CD4-positive, alpha-beta T cell (primary cell): ENCODE measurements around the gene ACTR3C. TPM values are rescaled to one million over a fixed set of nuclear protein-coding genes. Genes with fewer than 3 reads are reported as not detected.
A peak's percentile ranks its signal among the peaks of the same experiment; 100 is the strongest.

Source experiments
- ATAC-seq: fragments of 200-7000 bp; cut with Tn5 transposase; one replicate; pipeline ENCODE4 v1.10.0; 2022; ENCODE audit warnings: mild to moderate bottlenecking; ENCODE audit not compliant: poor library complexity
- CTCF ChIA-PET: fragments of 350-600 bp; sonication (Branson Sonifier 250); formaldehyde crosslinking; loops from one replicate; lab custom pipeline; 2021; ENCODE audit warnings: antibody characterized with exemption, inconsistent platforms; lab: Charles Lee
- POLR2A ChIA-PET: fragments of 350-600 bp; sonication (Branson Sonifier 250); formaldehyde crosslinking; loops from one replicate; lab custom pipeline; 2021; ENCODE audit warnings: antibody characterized with exemption, inconsistent platforms; lab: Charles Lee
- DNase-seq, 14 experiments: peaks; one replicate each; pipeline ENCODE4 v3.0.0-alpha.2; 2013 to 2020; ENCODE audit warnings: mixed read lengths in 2 of 14
- H3K27ac ChIP-seq, 2 donors: one replicate each; pipeline versions ENCODE4 v1.5.1 to v1.7.0; 2013; ENCODE audit warnings: low read length in 2 of 2, low read depth in 1 of 2, mild to moderate bottlenecking in 1 of 2
- H3K27me3 ChIP-seq, 2 experiments: 1 replicate in 1 of 2; 2 replicates in 1 of 2; pipeline versions ENCODE4 v1.6.1 to v1.7.0; 2013; ENCODE audit warnings: low read length in 2 of 2, control low read depth in 1 of 2, mild to moderate bottlenecking in 1 of 2, moderate library complexity in 1 of 2; ENCODE audit not compliant: insufficient read depth in 2 of 2, control insufficient read depth in 1 of 2
- H3K36me3 ChIP-seq: one replicate; pipeline ENCODE4 v1.6.1; 2013; ENCODE audit warnings: low read length, control low read depth; ENCODE audit not compliant: insufficient read depth
- H3K4me1 ChIP-seq: one replicate; pipeline ENCODE4 v1.6.1; 2013; ENCODE audit warnings: low read length, control low read depth; ENCODE audit not compliant: insufficient read depth
- H3K4me3 ChIP-seq: one replicate; pipeline ENCODE4 v1.5.1; 2013; ENCODE audit warnings: mild to moderate bottlenecking, low read length, moderate library complexity
- H3K9me3 ChIP-seq, 2 experiments: 1 replicate in 1 of 2; 2 replicates in 1 of 2; pipeline versions ENCODE4 v1.6.1 to v1.7.0; 2013; ENCODE audit warnings: low read length in 2 of 2, mild to moderate bottlenecking in 2 of 2, control low read depth in 1 of 2, moderate library complexity in 1 of 2; ENCODE audit not compliant: control insufficient read depth in 1 of 2, insufficient read depth in 1 of 2
- H3K27ac Mint-ChIP-seq: one replicate; pipeline ENCODE4 v1.8.0; 2020; ENCODE audit warnings: mixed read lengths
- H3K27me3 Mint-ChIP-seq: one replicate; pipeline ENCODE4 v1.8.0; 2021; ENCODE audit warnings: mixed read lengths
- H3K36me3 Mint-ChIP-seq: one replicate; pipeline ENCODE4 v1.8.0; 2021; ENCODE audit warnings: low read depth, mixed read lengths
- H3K4me1 Mint-ChIP-seq: one replicate; pipeline ENCODE4 v1.8.0; 2021; ENCODE audit warnings: low read depth, mixed read lengths
- H3K4me3 Mint-ChIP-seq: one replicate; pipeline ENCODE4 v1.8.0; 2020; ENCODE audit warnings: mild to moderate bottlenecking, mixed read lengths
- H3K9me3 Mint-ChIP-seq: one replicate; pipeline ENCODE4 v1.8.0; 2020; ENCODE audit warnings: mixed read lengths
- intact Hi-C, 2 experiments: fragments of 100-400 bp; cut with DNase I in 1 of 2; cut with micrococcal nuclease in 1 of 2; formaldehyde crosslinking; loops; one replicate each; pipeline versions ENCODE4 v1.15.1 to v1.9.0; 2023 to 2025; cut with DNase I, micrococcal nuclease
- total RNA-seq, 174 experiments: library from RNA in 2 of 174; stranded (reverse) in 2 of 174; gene quantifications; one replicate each; pipeline ENCODE4 v1.2.3 and lab custom pipeline; 2021 to 2026
- TF ChIP-seq, protein P1 (sequence below): fragments of 200-600 bp; IDR thresholded peaks from one replicate; pipeline ENCODE4 v1.8.0; 2022; ENCODE audit warnings: antibody characterized with exemption, mild to moderate bottlenecking

ACTR3C gene
- total RNA-seq, 2 experiments from 2014 or later: 1.9 to 3.4 TPM

DNA sequence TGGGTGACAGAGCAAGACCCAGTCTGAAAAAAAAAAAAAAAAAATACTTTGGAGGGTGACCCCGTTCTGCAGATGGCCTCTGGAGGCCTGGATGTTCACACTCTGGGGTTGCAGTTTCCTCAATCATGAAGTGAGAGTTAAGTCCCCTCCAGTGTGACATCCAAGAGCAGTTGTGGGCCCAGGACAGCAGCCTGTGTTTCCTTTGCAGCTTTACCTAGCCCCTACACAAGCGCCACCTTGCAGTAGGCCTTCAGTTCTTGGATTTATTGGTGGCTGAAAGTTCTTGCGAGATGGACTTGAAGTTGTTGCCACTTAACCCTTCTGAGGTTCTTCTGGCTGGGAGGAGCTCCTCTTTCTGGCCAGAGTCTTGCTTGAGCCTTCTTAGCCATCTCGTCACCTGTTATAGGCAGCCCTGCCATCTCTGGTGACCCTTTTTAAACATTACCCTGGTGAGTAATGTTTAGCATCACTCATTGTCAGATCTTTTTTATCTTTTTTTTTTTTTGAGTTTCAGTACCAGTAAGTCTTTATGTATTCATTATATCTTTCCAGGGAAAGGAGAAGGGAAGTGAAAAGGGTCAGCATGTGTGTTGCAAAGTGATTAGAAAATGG lies 3.4 kb upstream of the ACTR3C start:
- H3K9me3 Mint-ChIP-seq: no peaks in the 10 kb centered on the region
- no peak overlapping the region for H3K4me3 ChIP-seq
- H3K36me3 ChIP-seq: peaks cover 43% of the 10 kb centered on the region
- no peaks in the 10 kb centered on the region for H3K27me3 Mint-ChIP-seq
- no peak overlapping the region for H3K4me3 Mint-ChIP-seq
- peaks cover 41% of the 10 kb centered on the region for H3K4me1 Mint-ChIP-seq
- no peak overlapping the region for H3K27ac ChIP-seq
- peaks cover 69% of the 10 kb centered on the region for H3K36me3 Mint-ChIP-seq
- ChIA-PET POLR2A (no interaction called here), CTCF (no interaction called here)
- intact Hi-C loops: no loop called here
- H3K9me3 ChIP-seq: no peaks in the 10 kb centered on the region
- DNase-seq (no peak), ATAC-seq (no peak)
- H3K27ac Mint-ChIP-seq: peak overlapping the region; percentile 51
- no peaks in the 10 kb centered on the region for H3K27me3 ChIP-seq
- TF ChIP-seq, protein P1, sequence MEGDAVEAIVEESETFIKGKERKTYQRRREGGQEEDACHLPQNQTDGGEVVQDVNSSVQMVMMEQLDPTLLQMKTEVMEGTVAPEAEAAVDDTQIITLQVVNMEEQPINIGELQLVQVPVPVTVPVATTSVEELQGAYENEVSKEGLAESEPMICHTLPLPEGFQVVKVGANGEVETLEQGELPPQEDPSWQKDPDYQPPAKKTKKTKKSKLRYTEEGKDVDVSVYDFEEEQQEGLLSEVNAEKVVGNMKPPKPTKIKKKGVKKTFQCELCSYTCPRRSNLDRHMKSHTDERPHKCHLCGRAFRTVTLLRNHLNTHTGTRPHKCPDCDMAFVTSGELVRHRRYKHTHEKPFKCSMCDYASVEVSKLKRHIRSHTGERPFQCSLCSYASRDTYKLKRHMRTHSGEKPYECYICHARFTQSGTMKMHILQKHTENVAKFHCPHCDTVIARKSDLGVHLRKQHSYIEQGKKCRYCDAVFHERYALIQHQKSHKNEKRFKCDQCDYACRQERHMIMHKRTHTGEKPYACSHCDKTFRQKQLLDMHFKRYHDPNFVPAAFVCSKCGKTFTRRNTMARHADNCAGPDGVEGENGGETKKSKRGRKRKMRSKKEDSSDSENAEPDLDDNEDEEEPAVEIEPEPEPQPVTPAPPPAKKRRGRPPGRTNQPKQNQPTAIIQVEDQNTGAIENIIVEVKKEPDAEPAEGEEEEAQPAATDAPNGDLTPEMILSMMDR: no peak
- peaks cover 34% of the 10 kb centered on the region for H3K4me1 ChIP-seq

DNA sequence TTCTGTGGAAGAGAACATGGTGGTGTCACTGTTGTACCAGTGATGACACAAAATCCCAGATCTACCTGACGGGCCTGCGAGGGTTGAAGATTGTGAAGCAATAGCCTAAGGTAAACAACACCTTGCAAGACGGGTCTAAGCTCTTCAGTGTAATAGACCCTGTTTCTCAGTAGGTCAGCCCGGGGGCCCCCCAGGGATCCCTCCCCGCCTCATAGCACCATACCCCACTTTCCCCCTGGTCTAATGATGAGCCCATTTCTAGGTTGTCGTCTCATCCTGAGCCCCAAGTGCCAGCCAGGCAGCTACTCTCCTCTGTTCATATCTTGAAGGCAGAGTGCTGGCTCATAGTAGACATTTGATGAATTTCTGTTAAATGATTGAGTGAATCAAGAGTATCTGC lies 2.6 kb upstream of the ACTR3C start:
- ChIA-PET POLR2A (no interaction called here), CTCF (interaction anchor here (1.0 kb wide), 1 partner anchor 79 kb away, joined by 3 read pairs; a partner anchor contains a TSS)
- Mint-ChIP-seq H3K27ac (peak overlapping the region; percentile 82), H3K36me3 (peaks cover 61% of the 10 kb centered on the region), H3K27me3 (no peaks in the 10 kb centered on the region), H3K9me3 (no peaks in the 10 kb centered on the region), H3K4me1 (peaks cover 42% of the 10 kb centered on the region), H3K4me3 (peak overlapping the region; percentile 63)
- peaks cover 35% of the 10 kb centered on the region for H3K4me1 ChIP-seq
- no peak overlapping the region for H3K4me3 ChIP-seq
- H3K27ac ChIP-seq: no peak overlapping the region
- ATAC-seq: no peak
- no peaks in the 10 kb centered on the region for H3K27me3 ChIP-seq
- peaks cover 40% of the 10 kb centered on the region for H3K36me3 ChIP-seq
- intact Hi-C loops: no loop called here
- TF ChIP-seq, protein P1: no peak
- H3K9me3 ChIP-seq: no peaks in the 10 kb centered on the region
- no peak for DNase-seq

DNA sequence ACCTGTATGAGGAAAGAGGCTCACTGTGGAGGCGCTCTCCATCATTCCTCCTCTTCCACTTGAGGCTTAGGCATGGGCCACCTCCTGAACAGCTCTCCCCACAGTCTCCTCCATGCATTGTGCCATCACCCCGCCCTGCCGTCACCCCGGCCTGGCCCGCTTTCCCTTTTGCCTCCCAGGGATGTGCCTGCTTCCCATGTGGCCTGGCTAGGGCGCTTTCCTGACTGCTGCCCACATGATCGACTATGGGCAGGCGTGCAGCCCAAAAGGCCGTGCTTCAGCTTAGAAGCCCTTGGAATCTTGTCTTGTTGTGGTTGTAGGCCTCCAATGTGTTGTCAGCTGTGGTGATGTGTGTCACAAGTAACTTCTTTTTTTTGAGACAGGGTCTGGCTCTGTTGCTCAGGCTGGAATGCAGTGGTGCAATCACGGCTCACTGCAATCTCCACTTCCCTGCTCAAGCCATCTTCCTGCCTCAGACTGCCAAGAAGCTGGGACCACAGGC lies 1.8 kb upstream of the ACTR3C start:
- ChIA-PET POLR2A (no interaction called here), CTCF (interaction anchor here (1.0 kb wide), 1 partner anchor 80 kb away, joined by 3 read pairs; a partner anchor contains a TSS)
- no peaks in the 10 kb centered on the region for H3K27me3 ChIP-seq
- H3K36me3 ChIP-seq: peaks cover 33% of the 10 kb centered on the region
- Mint-ChIP-seq H3K4me3 (peak overlapping the region; percentile 96), H3K27ac (peak overlapping the region; percentile 82), H3K4me1 (peaks cover 42% of the 10 kb centered on the region), H3K9me3 (no peaks in the 10 kb centered on the region), H3K27me3 (no peaks in the 10 kb centered on the region), H3K36me3 (peaks cover 59% of the 10 kb centered on the region)
- no peak for ATAC-seq
- no peaks in the 10 kb centered on the region for H3K9me3 ChIP-seq
- no peak overlapping the region for H3K27ac ChIP-seq
- intact Hi-C loops: no loop called here
- peaks cover 42% of the 10 kb centered on the region for H3K4me1 ChIP-seq
- no peak overlapping the region for H3K4me3 ChIP-seq
- TF ChIP-seq, protein P1: no peak
- peak in 1 of 14 experiments; percentile 8 for DNase-seq
